Fibroblast of skin of left biceps (primary cell): ENCODE data around the gene MFAP1.
A peak's percentile ranks its signal among the peaks of the same experiment; 100 is the strongest.
"Not testable (repeated sequence)": the region's sequence is repeated elsewhere in the genome, so short reads cannot be mapped to it uniquely, and the experiment has no call there.

Source experiments
- DNase-seq, 2 experiments: peaks; one replicate each; pipeline ENCODE4 v3.0.0-alpha.2; 2013; ENCODE audit warnings: low read depth in 2 of 2

The MFAP1 gene

GRCh38 chr15:43821505-43821904 is 3.0 kb downstream of the MFAP1 start:
- no peak for DNase-seq

GRCh38 chr15:43815064-43815463 is 9.4 kb downstream of the MFAP1 start:
- DNase-seq, result not testable (repeated sequence)

DNA sequence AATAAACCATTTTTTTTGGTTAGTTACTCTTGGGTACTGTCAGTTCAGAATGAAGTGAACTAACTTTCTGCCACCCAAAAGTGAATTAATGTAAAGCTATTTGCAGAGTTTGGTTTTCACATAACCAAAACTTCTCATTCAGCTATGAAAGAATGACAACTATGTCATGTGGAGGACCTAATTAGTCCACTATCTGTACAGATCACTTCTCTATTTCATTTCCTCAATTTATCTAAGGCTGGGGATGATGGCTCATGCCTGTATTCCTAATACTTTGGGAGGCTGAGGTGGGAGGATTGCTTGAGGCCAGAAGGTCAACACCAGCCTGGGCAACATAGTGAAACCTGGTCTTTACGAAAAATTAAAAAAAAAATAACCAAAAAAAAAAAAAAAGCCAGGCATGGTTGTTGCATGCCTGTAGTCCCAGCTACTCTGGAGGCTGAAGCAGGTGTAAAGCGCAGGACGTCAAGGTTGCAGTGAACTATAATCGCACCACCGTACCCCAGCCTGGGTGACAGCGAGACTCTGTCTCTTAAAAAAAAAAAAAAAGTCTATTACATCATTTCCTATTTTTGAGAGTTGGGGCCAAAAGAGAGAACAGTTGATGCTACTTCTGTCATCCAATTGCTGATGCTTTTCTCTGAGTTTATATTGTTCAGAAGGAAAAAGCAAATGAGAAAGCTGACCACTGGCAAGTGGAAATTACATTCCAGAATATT is 15.4 kb downstream of the MFAP1 start:
- DNase-seq, result no peak

DNA sequence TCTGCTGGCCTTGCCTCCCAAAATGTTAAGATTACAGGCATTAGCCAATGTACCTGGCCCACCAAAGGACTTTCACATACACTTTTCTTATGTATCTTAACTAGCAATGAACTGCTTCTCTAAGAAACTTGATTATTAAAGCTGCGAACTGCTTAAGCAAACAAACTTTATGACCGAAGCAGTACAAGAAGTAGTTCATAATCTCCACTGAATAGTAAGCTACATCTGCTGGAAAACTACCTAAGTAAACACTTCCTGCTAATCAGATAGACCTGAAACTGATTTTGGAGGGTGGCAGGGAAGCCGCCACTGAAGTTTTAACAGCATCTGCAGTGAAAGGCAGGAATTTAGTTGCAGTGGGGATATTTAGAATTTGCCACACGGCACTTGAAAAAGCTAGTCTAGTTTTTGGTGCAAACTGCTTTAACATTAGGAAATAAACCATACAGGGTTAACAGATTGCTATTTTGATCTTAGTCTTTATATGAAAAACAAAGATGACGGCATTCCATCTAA is 16.0 kb downstream of the MFAP1 start:
- no peak for DNase-seq

DNA sequence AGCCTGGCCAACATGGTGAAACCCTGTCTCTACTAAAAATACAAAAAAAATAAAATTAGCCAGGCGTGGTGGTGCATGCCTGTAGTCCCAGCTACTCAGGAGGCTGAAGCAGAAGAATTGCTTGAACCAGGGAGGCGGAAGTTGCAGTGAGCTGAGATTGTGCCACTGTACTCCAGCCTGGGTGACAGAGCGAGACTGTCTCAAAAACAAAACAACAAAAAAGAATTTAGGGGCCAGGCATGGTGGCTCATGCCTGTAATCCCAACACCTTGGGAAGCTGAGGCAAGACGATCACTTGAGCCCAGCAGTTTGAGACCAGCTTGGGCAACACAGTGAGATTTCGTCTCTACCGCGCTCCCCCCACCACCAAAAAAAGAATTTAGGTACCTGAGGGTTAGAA is 21.8 kb downstream of the MFAP1 start:
- not testable (repeated sequence) for DNase-seq

GRCh38 chr15:43800286-43801141 is 24.0 kb downstream of the MFAP1 start, which contains the start of gene HYPK:
Gene HYPK, plus strand, starts transcription at chr15:43800599. Its CDS starts 24 bp downstream, at chr15:43800623.
- peak; percentile 53 to 55 for DNase-seq

GRCh38 chr15:43799945-43800285 is 24.6 kb downstream of the MFAP1 start, which contains the start of gene SERINC4:
Gene SERINC4, minus strand, starts transcription at chr15:43800220. Its CDS starts 234 bp downstream, at chr15:43799986.
- no peak for DNase-seq

- DNase-seq, result no peak
Measured at GRCh38 chr15:43799209-43799944, 25.1 kb downstream of the MFAP1 start.

DNA sequence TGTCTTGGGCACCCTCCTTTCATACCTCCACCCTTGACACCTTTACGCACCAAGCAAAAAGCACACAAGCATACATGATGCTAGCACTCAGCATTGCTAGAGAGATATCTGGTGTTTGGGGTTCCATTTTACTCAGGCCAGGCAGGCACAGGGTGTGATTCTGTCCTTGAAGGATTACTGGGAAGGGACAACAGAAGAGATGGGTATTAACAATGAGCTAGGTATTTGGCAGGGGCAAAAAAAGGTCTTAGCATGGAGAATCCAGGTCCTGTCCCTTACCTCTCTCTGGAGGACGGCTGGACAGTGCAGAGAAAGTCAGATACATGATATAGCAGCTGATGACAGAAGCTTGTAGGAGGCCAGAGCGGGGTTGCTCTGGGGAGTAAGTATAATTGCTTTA is 27.9 kb downstream of the MFAP1 start:
- DNase-seq, result no peak

- no peak for DNase-seq
Measured at GRCh38 chr15:43795997-43796396, 28.5 kb downstream of the MFAP1 start.

- no peak for DNase-seq
Measured at GRCh38 chr15:43795197-43795596, 29.3 kb downstream of the MFAP1 start.

DNA sequence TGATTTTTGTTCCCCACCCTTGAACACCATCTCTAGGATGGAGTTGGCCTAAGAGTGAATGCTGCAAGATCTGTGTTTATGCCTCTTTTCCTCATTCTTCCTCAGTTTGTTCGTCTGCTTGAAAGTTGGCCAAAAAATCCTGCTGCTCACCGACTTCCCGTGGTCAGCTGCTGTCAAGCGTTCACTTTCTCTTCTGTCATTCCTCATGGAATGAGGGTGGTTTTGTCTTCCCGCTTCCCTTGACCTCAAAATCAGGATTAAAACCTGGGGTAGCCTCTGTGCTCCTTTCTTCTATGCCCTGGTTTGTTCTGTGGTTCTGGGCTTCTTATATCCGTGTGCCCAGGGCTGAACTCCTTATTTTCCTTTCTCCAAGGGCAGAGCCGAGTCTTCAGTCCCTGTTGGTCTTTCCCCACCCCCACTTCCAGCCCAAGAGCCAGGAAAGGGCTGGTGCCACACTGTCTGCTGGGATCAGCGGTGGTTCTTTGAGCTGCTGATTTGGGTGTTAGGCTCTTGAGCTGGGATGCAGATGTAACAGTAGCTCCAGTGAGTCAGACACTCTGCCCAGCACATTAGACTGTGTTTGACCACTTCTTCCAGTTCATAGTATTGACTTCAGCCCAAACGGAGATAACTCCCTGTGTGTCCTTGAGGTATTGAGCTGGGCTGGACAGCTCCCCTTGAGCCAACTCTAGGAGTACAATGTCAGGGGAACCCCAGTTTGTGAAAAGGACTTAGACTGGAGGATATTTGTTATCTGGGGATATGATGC is 30.0 kb downstream of the MFAP1 start:
- no peak for DNase-seq

DNA sequence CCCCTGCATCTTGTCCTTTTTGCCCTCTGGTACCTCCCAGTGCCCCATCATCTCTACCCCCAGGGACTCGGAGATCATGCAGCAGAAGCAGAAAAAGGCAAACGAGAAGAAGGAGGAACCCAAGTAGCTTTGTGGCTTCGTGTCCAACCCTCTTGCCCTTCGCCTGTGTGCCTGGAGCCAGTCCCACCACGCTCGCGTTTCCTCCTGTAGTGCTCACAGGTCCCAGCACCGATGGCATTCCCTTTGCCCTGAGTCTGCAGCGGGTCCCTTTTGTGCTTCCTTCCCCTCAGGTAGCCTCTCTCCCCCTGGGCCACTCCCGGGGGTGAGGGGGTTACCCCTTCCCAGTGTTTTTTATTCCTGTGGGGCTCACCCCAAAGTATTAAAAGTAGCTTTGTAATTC is 30.8 kb downstream of the MFAP1 start:
- DNase-seq, result no peak

DNA sequence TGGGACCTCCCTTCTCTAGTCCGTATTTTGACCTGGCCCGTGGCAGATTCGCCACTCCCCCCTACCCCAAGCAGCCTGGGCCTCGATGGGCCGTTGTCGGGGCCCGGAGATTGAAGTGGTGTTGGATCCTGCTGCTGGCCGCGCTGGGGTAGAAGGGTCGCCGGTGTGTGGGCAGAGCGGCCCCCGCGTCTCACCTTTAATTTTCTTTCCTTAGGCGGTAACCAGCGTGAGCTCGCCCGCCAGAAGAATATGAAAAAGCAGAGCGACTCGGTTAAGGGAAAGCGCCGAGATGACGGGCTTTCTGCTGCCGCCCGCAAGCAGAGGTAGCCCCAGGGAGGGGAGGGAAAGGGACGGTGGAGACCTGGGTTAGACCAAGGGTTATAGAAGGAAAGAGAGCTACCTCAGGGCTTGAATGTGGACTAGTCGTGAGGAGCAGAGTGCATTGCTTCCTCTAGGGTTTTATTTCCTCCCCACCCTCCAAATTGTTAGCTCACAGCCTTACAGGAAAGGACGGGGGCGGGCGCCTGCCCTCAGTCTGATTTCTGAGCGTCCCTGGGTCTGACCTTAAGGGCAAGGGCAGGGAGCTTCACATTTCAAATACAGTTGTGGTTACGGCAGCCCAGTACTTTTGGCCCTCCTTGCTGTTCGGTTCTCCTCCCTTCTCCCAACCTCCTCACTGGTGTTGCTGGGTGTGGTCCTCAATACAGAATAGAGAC is 31.6 kb downstream of the MFAP1 start:
- DNase-seq, result no peak

DNA sequence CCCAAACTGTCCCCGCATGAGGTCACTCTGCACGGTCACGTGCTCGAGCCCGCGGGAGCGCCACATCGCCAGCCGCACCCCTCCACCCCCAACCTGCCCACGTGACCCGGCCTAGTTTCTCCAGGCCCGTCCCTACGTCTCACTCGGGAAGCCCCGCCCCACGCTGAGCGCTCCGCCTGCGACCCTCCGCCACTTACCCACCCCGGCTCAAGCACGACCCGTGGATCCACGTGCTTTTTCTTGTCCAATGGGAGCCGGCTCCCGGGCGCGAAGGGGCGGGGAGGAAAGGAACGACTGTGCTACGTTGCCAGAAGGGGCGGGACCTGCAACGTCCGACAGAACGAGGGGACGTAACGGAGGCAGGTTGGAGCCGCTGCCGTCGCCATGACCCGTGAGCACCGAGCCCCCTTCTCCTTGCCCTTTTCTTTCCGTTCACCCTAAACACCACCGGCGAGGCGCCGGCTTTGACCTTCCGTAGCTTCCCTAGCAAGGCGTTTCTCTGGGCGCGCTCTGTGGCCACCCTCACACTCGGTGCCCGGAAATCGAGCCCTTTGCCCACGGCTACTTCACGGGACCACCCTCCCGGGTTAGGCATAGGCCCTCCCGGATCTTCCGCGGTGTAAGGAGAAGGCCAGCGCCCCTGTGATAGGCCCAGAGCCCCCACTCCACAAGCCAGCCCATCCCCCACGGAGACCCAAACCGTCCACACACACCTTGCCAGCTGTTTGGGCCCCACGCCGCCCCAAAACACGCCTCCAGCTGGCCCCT is 32.3 kb downstream of the MFAP1 start, which contains the start of gene SERF2:
TSS of gene SERF2 (plus strand) at position 328 of the 768 bp plus-strand sequence. CDS start at position 385, 57 bp downstream.
- DNase-seq, result peak; percentile 98 to 99

DNA sequence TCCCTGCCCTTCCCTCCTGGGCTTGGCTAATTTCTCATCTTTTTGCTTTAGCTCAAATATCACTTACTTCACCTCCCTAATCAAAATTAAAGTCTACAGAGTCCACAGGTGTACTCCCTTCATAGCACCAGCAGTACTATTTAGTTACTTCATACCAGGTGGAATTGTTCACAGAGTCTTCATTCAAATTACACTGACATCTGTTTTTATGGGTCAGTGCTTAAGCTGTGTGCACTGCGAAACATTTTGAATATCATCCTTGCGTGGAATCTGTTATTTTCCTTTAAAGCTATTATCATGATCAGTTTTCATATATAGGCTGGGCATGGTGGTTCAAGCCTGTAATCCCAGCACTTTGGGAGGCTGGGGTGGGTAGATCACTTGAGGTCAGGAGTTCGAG is 35.1 kb downstream of the MFAP1 start:
- no peak for DNase-seq

- DNase-seq, result no peak
Measured at GRCh38 chr15:43779016-43779415, 45.5 kb downstream of the MFAP1 start.

- no peak for DNase-seq
Measured at GRCh38 chr15:43777267-43777914, 47.1 kb downstream of the MFAP1 start.

DNA sequence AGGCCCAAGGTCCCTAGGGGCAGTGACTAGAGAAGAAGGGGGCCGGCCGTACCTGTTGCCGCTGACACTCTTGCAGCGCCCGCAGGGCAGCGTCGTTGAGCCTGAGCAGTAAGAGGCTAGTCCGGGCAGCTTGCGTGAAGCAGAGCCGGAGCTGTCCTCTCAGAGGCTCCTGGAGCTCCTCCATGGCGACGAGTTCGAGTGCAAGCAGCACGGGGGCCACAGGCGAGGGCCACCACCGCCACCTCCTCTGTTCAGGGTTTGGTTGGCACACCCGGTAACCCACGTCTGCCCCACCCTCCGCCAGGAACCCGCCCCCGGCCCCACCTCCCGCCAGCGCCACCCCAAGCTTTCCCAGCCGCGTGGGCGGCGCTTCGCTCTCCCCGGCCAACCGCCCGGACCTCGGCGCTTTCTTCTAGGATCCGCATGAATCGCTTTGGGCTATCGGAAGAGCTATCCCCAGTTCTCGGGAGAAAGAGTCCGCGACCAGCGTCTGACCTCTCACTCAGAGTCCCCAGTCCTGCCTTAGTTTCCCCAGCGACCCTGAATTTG is 47.7 kb downstream of the MFAP1 start, which contains the start of gene ELL3:
TSS of gene ELL3 (minus strand) at position 249 of the 549 bp plus-strand sequence. CDS start at position 184, 65 bp downstream.
- no peak for DNase-seq
